ENCODE results near the gene RTTN. TPM values are rescaled to one million over a fixed set of nuclear protein-coding genes. Genes with fewer than 3 reads are reported as not detected.

Gene RTTN
- total and polyA plus RNA-seq, 2 of the 13 experiments (the other 11 are each of a cell fraction or from before 2014, with no cell fraction given): 5.4 to 18.7 TPM

DNA sequence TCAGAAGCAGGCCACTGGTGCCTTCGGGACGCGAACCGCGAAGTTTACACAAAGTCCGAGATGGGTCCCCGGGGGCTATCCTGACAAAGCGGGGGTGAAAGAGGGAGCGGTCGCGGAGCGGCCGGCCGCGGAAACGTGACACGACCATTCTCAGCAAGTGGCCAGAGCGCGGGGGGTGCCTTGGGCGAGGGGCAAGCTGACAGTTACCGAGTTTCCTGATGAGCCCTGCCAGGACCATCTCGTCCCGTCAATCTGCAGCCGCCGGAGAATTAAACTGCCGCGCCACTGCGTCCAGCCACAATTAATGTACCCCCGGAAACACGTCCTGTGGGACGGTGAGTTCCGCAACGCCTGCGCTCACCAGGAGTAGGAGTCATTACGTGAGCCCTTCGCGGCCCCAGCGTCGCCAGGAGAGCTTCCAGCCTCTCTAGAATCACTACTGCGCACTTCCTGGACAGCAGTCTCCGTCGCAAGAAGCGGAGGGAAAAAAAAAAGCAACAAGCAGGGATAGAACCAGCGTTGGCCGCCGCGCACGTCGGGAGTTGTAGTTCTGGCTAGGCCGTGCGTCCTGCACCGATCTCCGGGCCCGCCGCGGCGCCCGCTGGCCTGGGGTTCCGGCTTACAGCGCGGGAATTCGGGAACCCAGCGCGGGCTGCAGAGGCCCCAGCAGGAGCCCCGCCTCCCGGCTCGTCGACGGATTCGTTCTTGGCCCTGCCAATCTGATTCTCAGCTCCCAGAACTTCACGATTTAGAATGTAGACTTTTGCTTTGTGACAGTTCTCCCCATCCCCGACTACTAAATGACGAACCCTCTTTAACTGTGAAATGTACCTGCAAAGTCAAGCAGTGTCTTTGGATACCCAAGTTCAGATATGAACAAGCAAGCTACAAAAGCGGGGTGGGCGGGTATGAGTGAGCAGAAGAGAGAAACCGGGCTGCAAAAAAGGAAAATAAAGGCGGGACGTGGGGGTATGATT lies at the start of gene RTTN (continued):
- TF ChIP-seq NFE2L2 (IDR thresholded peaks at IDR 0.05; ENCODE audit: low read length): no peak
- TF ChIP-seq ZNF772 (CRISPR knock-in tag; IDR thresholded peaks at IDR 0.05): peak; percentile 82; the same call in 1 of the 2 replicates
- peak; percentile 85; the same call in 1 of the 2 replicates for TF ChIP-seq MEF2D (CRISPR knock-in tag; IDR thresholded peaks at IDR 0.05)
- no peak for TF ChIP-seq ZNF460 (CRISPR knock-in tag; IDR thresholded peaks at IDR 0.05; ENCODE audit: borderline replicate concordance)
- TF ChIP-seq ZNF75D (CRISPR knock-in tag; IDR thresholded peaks at IDR 0.05; ENCODE audit: borderline replicate concordance): no peak
- TF ChIP-seq, protein P1, sequence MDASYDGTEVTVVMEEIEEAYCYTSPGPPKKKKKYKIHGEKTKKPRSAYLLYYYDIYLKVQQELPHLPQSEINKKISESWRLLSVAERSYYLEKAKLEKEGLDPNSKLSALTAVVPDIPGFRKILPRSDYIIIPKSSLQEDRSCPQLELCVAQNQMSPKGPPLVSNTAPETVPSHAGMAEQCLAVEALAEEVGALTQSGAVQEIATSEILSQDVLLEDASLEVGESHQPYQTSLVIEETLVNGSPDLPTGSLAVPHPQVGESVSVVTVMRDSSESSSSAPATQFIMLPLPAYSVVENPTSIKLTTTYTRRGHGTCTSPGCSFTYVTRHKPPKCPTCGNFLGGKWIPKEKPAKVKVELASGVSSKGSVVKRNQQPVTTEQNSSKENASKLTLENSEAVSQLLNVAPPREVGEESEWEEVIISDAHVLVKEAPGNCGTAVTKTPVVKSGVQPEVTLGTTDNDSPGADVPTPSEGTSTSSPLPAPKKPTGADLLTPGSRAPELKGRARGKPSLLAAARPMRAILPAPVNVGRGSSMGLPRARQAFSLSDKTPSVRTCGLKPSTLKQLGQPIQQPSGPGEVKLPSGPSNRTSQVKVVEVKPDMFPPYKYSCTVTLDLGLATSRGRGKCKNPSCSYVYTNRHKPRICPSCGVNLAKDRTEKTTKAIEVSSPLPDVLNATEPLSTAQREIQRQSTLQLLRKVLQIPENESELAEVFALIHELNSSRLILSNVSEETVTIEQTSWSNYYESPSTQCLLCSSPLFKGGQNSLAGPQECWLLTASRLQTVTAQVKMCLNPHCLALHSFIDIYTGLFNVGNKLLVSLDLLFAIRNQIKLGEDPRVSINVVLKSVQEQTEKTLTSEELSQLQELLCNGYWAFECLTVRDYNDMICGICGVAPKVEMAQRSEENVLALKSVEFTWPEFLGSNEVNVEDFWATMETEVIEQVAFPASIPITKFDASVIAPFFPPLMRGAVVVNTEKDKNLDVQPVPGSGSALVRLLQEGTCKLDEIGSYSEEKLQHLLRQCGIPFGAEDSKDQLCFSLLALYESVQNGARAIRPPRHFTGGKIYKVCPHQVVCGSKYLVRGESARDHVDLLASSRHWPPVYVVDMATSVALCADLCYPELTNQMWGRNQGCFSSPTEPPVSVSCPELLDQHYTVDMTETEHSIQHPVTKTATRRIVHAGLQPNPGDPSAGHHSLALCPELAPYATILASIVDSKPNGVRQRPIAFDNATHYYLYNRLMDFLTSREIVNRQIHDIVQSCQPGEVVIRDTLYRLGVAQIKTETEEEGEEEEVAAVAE (CRISPR knock-in tag; IDR thresholded peaks at IDR 0.05; ENCODE audit: borderline replicate concordance): peak; percentile 65; the same call in 1 of the 2 replicates
- peak; percentile 41; the same call in 1 of the 2 replicates for TF ChIP-seq KLF15 (CRISPR knock-in tag; IDR thresholded peaks at IDR 0.05; ENCODE audit: borderline replicate concordance)
- TF ChIP-seq ARNTL (CRISPR knock-in tag; IDR thresholded peaks at IDR 0.05): peak; percentile 59; the same call in 1 of the 2 replicates
- TF ChIP-seq SP140L (CRISPR knock-in tag; IDR thresholded peaks at IDR 0.05; ENCODE audit: borderline replicate concordance): 0 out of 2 replicates have a peak, but pooled peaks have one; percentile 53
- TF ChIP-seq, protein P2, sequence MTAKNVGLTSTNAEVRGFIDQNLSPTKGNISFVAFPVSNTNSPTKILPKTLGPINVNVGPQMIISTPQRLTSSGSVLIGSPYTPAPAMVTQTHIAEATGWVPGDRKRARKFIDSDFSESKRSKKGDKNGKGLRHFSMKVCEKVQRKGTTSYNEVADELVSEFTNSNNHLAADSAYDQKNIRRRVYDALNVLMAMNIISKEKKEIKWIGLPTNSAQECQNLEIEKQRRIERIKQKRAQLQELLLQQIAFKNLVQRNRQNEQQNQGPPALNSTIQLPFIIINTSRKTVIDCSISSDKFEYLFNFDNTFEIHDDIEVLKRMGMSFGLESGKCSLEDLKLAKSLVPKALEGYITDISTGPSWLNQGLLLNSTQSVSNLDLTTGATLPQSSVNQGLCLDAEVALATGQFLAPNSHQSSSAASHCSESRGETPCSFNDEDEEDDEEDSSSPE (CRISPR knock-in tag; IDR thresholded peaks at IDR 0.05): peak; percentile 98
- peak; percentile 72 for TF ChIP-seq HMG20B (CRISPR knock-in tag; conservative IDR thresholded peaks at IDR 0.05)
- TF ChIP-seq, protein P3, sequence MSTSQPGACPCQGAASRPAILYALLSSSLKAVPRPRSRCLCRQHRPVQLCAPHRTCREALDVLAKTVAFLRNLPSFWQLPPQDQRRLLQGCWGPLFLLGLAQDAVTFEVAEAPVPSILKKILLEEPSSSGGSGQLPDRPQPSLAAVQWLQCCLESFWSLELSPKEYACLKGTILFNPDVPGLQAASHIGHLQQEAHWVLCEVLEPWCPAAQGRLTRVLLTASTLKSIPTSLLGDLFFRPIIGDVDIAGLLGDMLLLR (CRISPR knock-in tag; IDR thresholded peaks at IDR 0.05): no peak; the same call in 1 of the 2 replicates
- TF ChIP-seq CHCHD3 (CRISPR knock-in tag; IDR thresholded peaks at IDR 0.05): 0 out of 2 replicates have a peak, but pooled peaks have one; percentile 20
- TF ChIP-seq, protein P4, sequence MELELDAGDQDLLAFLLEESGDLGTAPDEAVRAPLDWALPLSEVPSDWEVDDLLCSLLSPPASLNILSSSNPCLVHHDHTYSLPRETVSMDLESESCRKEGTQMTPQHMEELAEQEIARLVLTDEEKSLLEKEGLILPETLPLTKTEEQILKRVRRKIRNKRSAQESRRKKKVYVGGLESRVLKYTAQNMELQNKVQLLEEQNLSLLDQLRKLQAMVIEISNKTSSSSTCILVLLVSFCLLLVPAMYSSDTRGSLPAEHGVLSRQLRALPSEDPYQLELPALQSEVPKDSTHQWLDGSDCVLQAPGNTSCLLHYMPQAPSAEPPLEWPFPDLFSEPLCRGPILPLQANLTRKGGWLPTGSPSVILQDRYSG (CRISPR knock-in tag; IDR thresholded peaks at IDR 0.05): 0 out of 2 replicates have a peak, but pooled peaks have one; percentile 68
- peak; percentile 48 for TF ChIP-seq STAT5B (CRISPR knock-in tag; IDR thresholded peaks at IDR 0.05)
- peak; percentile 18; the same call in 1 of the 2 replicates for TF ChIP-seq HNF4G (IDR thresholded peaks at IDR 0.05; ENCODE audit: borderline replicate concordance, low read depth, low read length)
- no peak for TF ChIP-seq HNF4G (CRISPR knock-in tag; IDR thresholded peaks at IDR 0.05; ENCODE audit: borderline replicate concordance, low read depth)
- peak; percentile 73 for TF ChIP-seq JARID2 (CRISPR knock-in tag; IDR thresholded peaks at IDR 0.05; ENCODE audit: insufficient replicate concordance)
- TF ChIP-seq RXRB (CRISPR knock-in tag; IDR thresholded peaks at IDR 0.05; ENCODE audit: borderline replicate concordance): peak; percentile 58
- TF ChIP-seq HDAC1 (CRISPR knock-in tag; IDR thresholded peaks at IDR 0.05): peak; percentile 99
- TF ChIP-seq SP1 (IDR thresholded peaks at IDR 0.05): no peak
- peak; percentile 81; the same call in 1 of the 2 replicates for TF ChIP-seq SP1 (CRISPR knock-in tag; IDR thresholded peaks at IDR 0.05)
